GM21825 (cell line): ENCODE data around the gene CFAP47.
"Not testable (repeated sequence)": the region's sequence is repeated elsewhere in the genome, so short reads cannot be mapped to it uniquely, and the experiment has no call there.

Experiments used
- ATAC-seq: cut with Tn5 transposase; IDR thresholded peaks from one replicate; pipeline ENCODE4 v1.9.1; 2021; ENCODE audit warnings: mild to moderate bottlenecking, moderate library complexity; ENCODE audit not compliant: unreplicated experiment

Gene CFAP47

GRCh38 chrX:36234840-36235528, 315.4 kb downstream of the CFAP47 start:
- not testable (repeated sequence) for ATAC-seq

GRCh38 chrX:36241397-36241796, 321.9 kb downstream of the CFAP47 start:
- ATAC-seq: no peak

GRCh38 chrX:36266155-36266554, 346.6 kb downstream of the CFAP47 start:
- ATAC-seq: no peak

- ATAC-seq: no peak
Measured at GRCh38 chrX:36310136-36310535, 390.6 kb downstream of the CFAP47 start.

- no peak for ATAC-seq
Measured at GRCh38 chrX:36314303-36314702, 394.8 kb downstream of the CFAP47 start.

- no peak for ATAC-seq
Measured at GRCh38 chrX:36334572-36334971, 415.0 kb downstream of the CFAP47 start.

- ATAC-seq: no peak
Measured at GRCh38 chrX:36336751-36337150, 417.2 kb downstream of the CFAP47 start.

GRCh38 chrX:36344301-36344700, 424.8 kb downstream of the CFAP47 start:
- ATAC-seq: no peak

- no peak for ATAC-seq
Measured at GRCh38 chrX:36348509-36348908, 429.0 kb downstream of the CFAP47 start.

GRCh38 chrX:36357855-36358254, 438.3 kb downstream of the CFAP47 start:
- no peak for ATAC-seq

GRCh38 chrX:36364262-36364661, 444.7 kb downstream of the CFAP47 start:
- no peak for ATAC-seq

GRCh38 chrX:36383495-36383894, 464.0 kb downstream of the CFAP47 start:
- no peak for ATAC-seq

GRCh38 chrX:36388901-36389300, 469.4 kb downstream of the CFAP47 start:
- no peak for ATAC-seq

GRCh38 chrX:36401774-36402173, 482.2 kb downstream of the CFAP47 start:
- no peak for ATAC-seq

GRCh38 chrX:36407836-36408235, 488.3 kb downstream of the CFAP47 start:
- ATAC-seq: no peak

GRCh38 chrX:36414056-36414455, 494.5 kb downstream of the CFAP47 start:
- ATAC-seq: no peak

GRCh38 chrX:36422368-36422767, 502.8 kb downstream of the CFAP47 start:
- no peak for ATAC-seq

- ATAC-seq: no peak
Measured at GRCh38 chrX:36431819-36432218, 512.3 kb downstream of the CFAP47 start.

- ATAC-seq: no peak
Measured at GRCh38 chrX:36434522-36434921, 515.0 kb downstream of the CFAP47 start.
